Measurements from ENCODE around the gene ERN1.

The ERN1 gene

DNA sequence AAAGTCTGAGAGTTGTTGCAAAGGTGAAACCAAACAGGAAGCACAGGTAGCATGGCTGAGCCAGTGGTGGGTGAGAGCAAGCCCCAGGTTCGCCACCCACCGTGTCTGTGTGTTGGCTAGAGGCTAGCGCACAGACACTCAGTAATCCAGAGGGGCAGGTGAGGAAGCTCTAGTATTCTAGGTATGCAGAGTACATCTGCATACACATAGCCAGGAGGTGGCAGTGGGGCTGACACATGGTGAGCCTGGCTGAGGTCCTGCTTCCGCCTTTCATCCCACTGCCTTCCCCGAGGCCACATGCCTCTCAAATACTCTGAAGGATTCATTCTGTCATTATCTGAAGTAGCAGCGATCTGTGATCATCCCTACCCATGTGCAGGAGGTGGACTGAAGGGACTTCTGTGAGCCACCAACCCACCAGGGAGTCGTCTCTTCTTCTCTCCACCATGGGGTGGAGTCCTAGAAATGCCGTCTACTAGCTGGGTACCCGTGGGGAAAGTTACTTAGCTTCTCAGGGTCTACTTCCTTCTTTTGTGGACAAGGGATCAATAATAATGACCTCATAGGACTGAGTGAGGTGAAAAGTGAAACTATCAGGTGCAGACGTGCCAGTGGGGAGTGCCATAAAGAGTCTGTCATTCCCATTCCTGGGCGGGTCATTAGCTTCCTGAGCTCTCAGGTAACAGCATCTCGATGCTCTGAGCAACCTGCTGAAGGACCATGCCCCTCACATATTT is 73.5 kb downstream of the ERN1 start:
- DNase-seq, result no peak

GRCh38 chr17:64055183-64056142 is 74.5 kb downstream of the ERN1 start:
- no peak for DNase-seq

DNA sequence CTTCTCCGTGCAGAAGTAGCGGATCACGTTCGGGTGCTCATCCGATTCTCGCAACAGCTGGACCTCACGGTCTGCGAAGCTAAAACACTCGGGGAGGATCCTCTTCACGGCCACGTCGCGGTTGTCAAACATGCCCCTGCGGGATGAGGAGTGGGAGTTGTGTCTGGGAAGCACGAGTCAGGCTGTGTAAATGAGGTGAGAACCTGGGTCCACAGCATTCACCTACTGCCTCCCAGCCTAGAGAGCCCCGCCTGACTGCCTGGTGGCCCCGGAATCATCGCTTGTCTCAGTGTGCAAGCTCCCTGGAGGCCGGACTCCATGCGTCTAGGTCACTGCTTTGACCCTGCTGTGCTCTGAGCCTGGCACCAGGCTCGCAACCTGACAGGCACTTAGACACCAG is 75.6 kb downstream of the ERN1 start:
- DNase-seq, result no peak

GRCh38 chr17:64053101-64053500 is 76.8 kb downstream of the ERN1 start:
- DNase-seq, result no peak

- DNase-seq, result no peak
Observed at GRCh38 chr17:64051153-64051552, 78.8 kb downstream of the ERN1 start.

DNA sequence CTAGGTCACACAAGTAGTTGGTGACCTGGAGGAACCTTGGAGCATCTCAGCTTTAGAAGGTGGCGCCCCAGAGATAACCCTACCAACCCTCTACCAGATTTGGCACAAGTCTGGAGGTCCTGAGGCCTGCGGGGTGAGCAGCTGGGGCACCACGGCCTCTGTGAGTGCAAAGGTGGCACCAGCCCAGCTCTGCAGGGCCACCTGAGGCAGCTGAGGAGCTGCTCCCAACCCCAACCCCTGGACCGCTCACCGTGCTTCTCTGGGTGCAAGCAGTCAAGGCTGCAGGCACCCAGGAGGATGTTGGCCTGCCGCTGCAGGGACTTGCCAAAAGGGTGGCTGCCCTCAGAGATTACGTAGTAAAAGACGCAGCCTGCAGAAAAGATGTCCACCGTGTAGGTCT is 81.1 kb downstream of the ERN1 start:
- DNase-seq, result no peak

GRCh38 chr17:64045176-64045575 is 84.8 kb downstream of the ERN1 start:
- DNase-seq, result no peak

DNA sequence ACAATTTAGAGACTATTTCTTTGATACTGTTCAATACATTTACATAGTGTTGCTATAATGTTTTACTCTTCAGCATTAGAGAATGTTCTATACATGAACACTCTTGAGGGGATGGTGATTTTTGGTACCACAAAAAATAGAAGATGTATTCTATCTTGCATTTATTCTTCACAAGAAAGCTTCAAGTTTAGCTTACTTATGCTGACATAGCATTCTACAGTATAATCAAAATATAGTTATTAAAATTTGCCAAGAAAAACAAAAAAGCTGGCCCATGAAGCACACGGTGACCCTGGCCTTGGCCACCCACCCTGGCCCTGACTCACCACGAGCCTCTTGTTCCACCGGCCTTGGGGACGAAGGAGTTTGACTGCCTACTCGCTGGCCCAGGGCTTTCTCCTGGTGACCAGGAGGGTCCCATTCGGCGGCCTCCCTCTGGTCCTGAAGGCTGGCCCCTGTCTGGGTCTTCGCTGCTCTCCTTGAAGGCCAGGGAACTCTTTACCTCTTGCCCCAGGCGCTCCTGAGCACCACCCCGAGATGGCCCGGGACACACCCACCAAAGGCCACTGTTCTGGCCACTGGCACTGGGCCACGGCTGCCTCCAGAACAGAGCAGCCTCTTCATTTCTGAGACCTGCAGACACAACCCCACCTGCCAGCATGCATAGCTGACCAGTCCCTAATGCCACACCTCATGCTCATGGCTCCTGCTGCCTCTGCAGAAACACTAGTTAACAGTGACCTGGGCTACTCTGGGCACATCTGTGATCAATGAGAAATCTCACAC is 87.1 kb downstream of the ERN1 start:
- DNase-seq, result no peak

GRCh38 chr17:64041912-64042311 is 88.0 kb downstream of the ERN1 start:
- no peak for DNase-seq

GRCh38 chr17:64040206-64040605 is 89.7 kb downstream of the ERN1 start:
- no peak for DNase-seq

DNA sequence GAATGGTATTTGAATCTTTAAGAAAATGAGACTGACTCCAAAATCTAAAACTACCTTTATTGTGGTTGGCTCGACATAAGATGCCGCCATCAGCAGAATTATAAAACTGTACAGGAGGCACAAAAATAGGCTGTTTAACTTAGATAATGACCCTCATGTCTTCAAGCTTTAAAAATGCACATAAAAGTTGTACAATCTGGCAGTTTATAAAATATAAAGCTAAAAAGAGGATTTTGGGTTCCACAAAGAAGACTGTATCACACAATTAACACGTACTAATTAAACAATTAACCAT is 90.9 kb downstream of the ERN1 start:
- DNase-seq, result no peak

- DNase-seq, result no peak
Observed at GRCh38 chr17:64038331-64039105, 91.4 kb downstream of the ERN1 start.

DNA sequence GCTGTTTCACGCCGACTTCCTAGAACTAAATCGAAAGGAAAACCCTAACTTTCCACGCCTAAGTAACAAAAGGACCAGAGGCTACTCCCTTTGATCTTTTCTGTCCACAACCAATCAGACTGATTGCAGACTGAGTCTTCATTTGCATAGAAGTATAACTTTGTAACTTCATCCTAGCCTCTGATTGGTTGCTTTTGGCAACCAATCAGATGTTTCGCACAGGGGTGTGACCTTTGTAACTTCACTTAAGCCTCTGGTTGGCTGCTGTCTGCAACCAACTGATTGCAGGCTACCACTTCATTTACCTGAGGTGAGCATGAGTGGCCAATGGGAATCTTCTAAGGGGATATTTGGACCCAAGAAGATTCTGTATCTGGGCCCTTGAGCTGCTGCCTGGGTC is 92.1 kb downstream of the ERN1 start:
- no peak for DNase-seq

DNA sequence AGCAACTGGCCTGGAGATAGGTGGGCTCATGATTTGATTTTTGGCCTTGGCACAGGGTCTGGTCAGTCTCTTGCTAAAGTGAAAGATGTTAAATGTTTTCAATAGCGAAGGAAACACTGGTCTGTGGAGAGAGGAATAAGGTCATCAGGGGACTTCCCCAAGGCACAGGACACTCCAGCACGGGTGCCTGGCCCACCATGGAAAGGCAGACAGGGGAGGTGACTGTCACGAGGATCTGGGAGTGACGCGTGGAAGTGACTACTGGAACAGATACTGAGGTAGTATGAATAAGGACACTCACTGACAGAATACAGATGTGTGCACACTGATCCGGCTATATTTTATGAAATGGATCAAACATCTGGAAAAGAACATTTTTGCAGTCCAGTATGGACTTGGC is 92.8 kb downstream of the ERN1 start:
- DNase-seq, result no peak

DNA sequence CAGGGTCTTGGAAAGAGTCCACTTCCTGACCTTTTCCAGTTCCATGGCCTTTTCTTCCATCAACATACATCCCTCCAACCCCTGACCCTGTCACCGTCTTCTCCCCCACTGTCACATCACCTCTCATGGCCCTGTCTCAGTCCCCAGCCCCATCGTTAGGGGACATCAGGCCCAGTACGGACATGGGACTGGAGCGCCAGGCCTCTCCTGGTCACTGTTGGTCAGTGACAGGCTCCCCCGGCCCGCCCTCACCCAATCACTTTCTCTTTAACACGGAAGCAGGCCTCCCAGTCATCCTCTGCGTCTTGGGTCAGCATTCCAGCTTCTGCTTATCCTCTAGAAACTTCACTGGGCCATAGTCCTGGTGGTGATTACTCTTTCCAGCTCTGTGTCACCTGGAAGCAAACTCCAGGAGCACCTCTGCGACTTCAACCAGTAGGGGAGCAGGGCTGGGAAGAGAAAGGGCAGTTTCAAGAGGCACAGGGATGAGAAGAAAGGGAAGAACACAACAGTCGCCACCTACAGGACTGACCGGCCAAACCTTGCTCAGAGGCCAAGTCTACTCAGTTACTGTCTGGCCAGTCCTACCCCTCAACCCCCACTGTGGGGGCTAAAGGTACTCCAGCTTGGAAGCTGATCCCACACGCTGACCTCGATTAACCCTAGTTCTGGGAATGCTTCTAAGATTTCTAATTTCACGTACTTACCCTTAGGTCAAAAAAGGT is 93.6 kb downstream of the ERN1 start:
- no peak for DNase-seq

- no peak for DNase-seq
Observed at GRCh38 chr17:64032081-64032480, 97.9 kb downstream of the ERN1 start.

DNA sequence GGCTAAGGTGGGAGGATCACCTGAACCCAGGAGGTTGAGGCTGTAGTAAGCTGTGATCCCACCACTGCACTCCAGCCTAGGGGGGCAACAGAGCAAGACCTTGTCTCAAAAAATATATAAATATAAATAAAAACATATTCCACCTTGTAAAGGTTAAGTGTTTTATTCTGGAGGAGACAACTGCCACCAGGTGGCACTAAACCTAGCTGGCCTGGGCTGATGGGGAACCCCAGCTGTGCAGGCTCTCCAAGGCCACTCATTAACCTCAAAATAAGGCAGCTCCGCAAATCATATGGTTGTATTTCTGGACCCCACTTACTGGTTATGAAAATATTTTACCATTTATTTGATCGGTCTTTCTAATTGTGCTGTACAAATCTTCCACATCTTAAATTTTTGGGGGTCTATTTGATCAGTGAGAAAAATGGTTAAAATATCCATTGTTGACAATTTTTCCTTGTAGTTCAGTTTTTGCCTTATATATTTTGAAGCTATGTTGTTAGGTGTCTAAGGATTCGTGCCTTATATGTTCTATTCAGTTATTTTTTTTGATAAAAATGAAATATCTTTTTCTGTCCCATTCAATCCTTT is 101.0 kb downstream of the ERN1 start:
- DNase-seq, result peak; percentile 20

- peak; percentile 39 for DNase-seq
Observed at GRCh38 chr17:64025732-64026294, 104.1 kb downstream of the ERN1 start.

- DNase-seq, result no peak
Observed at GRCh38 chr17:64024781-64025731, 104.9 kb downstream of the ERN1 start.

DNA sequence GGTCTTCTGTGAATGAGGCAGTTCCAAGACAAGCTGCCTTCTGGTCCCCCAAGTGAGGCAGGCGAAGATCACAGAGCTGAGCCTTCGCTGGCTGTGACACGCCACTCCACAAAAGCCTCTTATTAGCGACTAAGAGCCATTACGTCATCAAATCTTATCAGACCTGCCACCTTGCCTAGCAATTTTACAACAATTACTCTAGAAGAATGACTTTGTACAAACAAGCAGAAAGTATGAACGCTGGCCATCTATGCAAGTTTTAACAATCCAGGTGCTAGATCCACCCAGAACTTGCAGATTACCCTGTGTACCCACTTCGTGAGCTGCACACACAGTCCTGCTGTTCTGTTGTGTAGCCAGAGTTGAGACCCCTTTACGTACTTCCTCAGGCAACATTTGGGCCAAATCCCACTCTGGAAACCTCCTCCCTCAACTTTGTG is 105.7 kb downstream of the ERN1 start:
- DNase-seq, result no peak

All from GF-D8 (cell line).